Coronary artery (tissue), 2 donors: ENCODE data around the gene NAV1.

ENCODE experiments used
- DNase-seq: peaks from one replicate; pipeline ENCODE4 v3.0.0-alpha.2; 2017; ENCODE audit warnings: low spot score
- H3K27ac ChIP-seq, 2 donors: fragments of 200-600 bp; sonication (generic); one replicate each; pipeline ENCODE4 v1.5.1; 2016 to 2019
- H3K4me3 ChIP-seq: fragments of 200-600 bp; sonication (generic); 2 replicates; pipeline ENCODE4 v1.5.1; 2016; ENCODE audit warnings: mild to moderate bottlenecking, moderate library complexity
- CTCF ChIP-seq: fragments of 200-600 bp; sonication (generic); IDR thresholded peaks from one replicate; pipeline ENCODE4 v1.5.1; 2019; ENCODE audit warnings: antibody characterized with exemption

The NAV1 gene

GRCh38 chr1:201500670-201501120, 38.2 kb upstream of the NAV1 start:
- no peak for TF ChIP-seq CTCF
- Histone ChIP-seq H3K27ac (peak overlapping the region; percentile 96 to 100), H3K4me3 (peak overlapping the region; percentile 56)
- no peak for DNase-seq

- Histone ChIP-seq H3K4me3 (peak overlapping the region; percentile 56), H3K27ac (peak overlapping the region; percentile 96 to 100)
- TF ChIP-seq CTCF, result no peak
- DNase-seq, result no peak
Observed at GRCh38 chr1:201501144-201501543, 37.8 kb upstream of the NAV1 start.

- no peak for DNase-seq
- no peak for TF ChIP-seq CTCF
- peak overlapping the region; percentile 96 to 100 for H3K27ac ChIP-seq
- peak overlapping the region; percentile 58 for H3K4me3 ChIP-seq
Observed at GRCh38 chr1:201501812-201502510, 37.0 kb upstream of the NAV1 start.

GRCh38 chr1:201502511-201502857, 36.4 kb upstream of the NAV1 start:
- TF ChIP-seq CTCF, result no peak
- peak overlapping the region; percentile 58 for H3K4me3 ChIP-seq
- DNase-seq, result no peak
- peak overlapping the region; percentile 96 to 100 for H3K27ac ChIP-seq

GRCh38 chr1:201503397-201504176, 35.3 kb upstream of the NAV1 start:
- Histone ChIP-seq H3K4me3 (peak overlapping the region; percentile 97), H3K27ac (peak overlapping the region; percentile 96 to 100)
- DNase-seq, result peak; percentile 90
- TF ChIP-seq CTCF, result no peak

GRCh38 chr1:201504179-201504631, 34.7 kb upstream of the NAV1 start:
- H3K4me3 ChIP-seq, result peak overlapping the region; percentile 97
- no peak for TF ChIP-seq CTCF
- DNase-seq, result no peak
- peak overlapping the region; percentile 96 to 100 for H3K27ac ChIP-seq
